HG02884 (cell line): ENCODE results near the gene PPIP5K2.
"Not testable (repeated sequence)": the region's sequence is repeated elsewhere in the genome, so short reads cannot be mapped to it uniquely, and the experiment has no call there.

ENCODE experiments used
- ATAC-seq: cut with Tn5 transposase; IDR thresholded peaks from one replicate; pipeline ENCODE4 v1.9.1; 2021; ENCODE audit warnings: mild to moderate bottlenecking, moderate library complexity; ENCODE audit not compliant: unreplicated experiment

Gene PPIP5K2

DNA sequence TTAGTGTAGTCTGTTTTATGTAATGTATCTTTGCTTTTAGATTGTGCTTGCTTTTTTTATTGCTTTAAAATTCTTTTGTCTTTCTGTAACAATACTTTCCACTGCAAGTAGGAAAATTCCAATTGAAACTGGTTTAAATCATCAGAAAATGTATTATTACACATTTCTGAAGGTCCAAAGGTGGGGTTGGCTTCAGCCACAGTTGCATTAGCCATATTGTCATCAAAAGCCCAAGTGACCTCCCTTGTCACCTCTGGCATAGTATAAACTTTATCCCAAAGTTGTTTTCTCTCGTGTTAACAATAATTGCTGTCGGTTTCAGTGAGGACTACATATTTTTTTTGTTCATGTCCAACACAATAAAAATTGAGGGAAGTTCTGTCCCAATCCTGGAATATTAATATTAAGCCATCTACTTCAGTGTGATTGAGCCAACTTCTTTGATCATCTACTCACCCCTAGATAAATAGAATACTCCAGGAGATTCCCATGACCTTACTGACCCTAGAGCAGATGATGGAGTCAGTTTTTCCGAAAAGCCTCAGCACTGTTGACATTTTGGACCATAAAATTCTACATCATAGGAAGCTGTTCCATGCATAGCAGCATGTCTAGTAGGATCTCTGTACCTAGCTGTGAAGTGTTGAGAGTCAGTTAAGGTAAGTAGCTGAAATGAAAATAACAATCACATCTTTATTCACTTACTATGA is 86.0 kb downstream of the PPIP5K2 start:
- ATAC-seq: no peak

DNA sequence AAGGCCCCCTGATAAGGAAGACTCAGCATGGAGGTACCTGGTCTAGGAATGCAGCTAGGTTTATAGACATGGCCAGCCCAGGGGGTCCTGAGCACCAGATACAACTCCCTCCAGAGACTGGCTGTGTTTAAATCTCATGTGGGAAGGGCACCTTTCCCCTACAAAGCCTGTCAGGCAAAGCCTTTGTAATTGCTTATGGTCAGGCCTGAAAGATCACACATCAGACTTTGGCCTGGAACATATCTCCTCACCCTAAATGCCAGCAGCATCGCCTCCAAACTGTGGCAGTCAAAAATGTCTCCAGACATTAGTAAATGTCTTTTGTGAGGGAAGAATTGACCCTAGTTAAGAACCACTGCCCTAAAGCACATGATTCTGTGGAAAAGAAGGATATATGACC is 86.9 kb downstream of the PPIP5K2 start:
- no peak for ATAC-seq

DNA sequence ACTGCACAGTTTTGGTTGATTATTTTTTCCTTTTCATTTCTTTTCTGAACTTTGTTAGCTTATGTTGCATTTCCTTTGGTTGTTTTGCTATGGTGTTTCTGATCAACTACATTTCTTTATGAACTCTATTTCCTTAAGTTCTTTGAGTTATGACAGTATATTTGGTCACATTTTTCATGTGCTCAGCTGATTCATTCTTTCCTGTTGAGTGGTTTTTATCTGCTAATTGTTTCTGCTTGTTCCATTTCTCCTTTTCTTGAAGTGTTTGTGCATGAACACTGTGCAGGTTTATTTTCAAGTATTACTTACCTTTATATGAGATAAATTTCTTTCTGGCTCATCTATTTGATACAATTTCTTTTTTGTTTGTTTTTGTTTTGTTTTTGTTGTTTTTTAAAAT is 87.6 kb downstream of the PPIP5K2 start:
- no peak for ATAC-seq

DNA sequence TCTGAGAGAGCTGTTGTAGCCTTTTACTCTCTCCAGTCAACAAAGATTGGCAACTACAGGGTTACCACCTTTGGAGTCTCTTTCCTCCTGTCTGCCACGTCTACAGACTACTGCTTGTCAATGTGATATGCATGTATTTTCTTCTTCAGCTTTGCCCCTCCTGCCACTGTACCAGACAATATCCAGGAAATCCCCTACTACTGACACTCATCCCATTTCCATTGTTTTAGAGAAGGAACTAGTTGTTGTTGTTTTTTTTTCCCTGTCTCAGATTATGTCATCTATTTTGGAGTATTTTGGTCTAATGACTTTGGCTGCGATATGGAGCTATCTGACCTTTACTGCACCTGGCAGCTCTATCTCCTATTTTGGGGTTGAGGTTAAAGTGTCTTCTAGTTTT is 88.4 kb downstream of the PPIP5K2 start:
- no peak for ATAC-seq

DNA sequence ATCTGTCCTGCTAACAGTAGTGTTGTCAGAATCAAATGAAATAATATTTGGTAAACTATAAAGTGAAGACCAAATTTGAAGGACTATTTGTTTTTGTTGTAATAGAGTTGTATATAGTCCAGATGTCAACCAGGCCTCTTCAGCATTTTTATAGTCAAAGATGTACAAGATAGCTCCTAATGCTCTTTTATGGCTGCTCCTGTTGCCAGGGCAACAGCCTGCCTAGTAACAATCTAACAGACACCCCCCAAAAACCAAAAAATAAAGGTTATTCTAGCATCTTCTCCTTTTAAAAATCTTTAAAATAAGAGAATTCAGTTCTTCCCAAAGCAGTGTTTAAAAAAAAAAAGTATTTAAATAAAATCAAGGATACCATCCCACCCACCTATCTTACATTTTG is 89.0 kb downstream of the PPIP5K2 start:
- no peak for ATAC-seq

DNA sequence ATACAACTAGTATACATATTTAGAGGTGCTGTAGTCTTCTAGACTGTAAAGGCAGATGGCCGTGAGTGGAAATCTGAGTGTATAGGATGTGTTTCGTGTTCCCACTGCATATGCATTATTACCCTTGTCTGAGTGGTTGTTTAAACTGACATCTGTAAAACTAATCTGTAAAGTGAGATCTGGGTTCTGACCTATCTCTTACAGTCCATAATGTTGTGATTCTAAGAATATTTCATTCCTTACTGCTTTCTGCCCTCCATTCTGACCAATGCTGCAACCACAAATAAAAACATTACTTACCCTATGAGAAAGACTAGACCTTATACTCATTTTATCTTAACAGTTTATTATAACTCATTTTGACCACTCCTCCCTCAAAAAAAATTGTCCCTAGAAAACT is 90.9 kb downstream of the PPIP5K2 start:
- no peak for ATAC-seq

DNA sequence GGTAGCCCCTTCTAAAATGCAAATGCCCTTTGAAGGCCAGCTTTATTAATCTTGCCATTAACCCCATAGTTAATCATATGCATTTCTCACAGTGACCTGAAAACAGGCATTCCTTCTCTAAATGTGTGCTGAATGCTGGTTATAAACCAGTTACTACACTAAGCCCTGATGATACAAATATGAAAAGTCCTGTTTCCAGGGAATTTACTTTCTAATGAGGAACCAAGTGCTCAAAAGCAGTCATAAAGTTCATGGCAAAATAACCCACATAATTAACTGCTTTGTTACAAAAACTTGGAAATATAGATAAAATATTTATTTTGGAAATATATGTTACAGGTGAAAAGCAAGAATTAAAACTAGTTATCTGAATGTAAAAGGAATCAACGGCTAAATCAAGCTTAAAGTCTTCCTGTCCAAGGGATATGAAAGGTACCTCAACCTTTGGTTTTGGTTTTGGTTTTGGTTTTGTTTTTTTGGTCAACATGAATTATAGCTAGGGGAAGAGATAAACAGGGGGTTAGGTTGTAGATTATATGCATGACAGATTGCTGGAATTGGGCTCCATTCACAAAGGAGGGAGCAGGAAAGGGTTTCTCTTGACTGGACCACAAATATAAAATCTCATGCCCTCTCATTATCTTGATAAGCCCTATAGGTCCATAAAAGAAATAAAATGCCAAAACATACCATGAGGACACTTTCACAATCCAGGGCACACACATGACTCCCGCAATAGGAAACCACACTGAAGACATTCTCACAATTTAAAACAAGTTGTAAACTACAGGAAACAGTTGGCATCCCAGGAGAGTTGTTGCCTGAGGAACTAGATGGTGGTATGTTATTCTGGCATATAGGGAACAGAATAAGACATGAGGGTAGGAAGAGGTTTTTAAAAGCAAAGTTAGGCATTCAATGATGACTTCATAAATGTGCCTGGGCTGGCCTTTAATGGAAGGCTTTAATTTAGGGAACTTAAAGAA is 91.8 kb downstream of the PPIP5K2 start:
- peak; percentile 58 for ATAC-seq

DNA sequence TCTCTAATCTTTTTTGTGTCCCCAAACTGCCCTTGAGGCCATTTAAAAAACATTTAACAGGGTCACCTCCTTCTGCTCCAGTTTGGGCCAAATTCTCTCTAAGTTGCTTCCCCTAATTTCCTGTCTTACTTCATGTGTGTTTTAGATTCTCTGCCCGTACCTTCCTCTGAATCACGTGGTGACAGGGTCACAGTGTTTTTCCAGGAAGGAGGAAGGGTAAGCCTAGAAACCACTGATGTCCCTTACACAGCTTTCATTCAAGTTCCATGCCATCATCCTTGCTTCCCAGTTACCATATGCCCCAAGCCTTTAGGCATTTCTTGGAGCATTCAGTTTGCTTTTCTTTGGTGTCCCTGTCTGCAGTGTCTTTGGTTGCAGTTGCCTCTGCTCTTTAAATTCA is 96.0 kb downstream of the PPIP5K2 start:
- no peak for ATAC-seq

DNA sequence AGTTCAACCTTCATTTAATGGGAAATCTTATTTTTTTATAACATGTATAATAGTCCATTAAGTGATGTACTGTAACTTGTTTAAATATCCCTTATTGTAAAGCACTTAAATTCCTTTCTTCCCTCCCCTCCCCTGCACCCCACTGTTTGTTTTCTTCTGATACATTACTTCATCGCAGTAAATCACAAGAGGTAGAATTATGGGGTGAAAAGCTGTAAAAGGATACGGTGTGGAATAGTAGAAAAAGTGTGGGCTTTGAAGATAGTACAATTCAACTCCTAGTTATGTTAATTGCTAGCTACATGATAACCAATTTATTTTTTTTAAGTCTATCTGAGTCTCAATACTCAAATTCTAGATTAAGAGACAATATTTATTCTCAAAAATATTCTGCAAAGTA is 96.6 kb downstream of the PPIP5K2 start:
- no peak for ATAC-seq

DNA sequence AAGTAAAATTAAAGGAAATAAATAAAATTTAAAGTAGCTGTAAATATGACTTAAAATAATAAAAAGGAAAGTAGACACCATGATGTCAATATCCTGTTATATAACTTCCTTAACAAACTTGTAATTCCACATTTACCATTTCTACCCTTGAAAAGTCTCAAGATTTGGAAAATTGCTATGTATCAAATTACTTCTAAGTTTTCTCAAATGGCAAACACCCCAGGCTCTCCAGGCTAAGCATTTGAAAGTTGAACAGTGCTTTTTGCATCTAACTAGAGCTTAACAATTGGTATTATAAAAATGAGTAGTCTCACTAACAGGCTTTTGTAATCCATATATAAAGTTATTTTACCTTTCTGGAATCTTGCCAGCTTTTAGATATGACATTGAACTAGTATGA is 97.0 kb downstream of the PPIP5K2 start:
- no peak for ATAC-seq

DNA sequence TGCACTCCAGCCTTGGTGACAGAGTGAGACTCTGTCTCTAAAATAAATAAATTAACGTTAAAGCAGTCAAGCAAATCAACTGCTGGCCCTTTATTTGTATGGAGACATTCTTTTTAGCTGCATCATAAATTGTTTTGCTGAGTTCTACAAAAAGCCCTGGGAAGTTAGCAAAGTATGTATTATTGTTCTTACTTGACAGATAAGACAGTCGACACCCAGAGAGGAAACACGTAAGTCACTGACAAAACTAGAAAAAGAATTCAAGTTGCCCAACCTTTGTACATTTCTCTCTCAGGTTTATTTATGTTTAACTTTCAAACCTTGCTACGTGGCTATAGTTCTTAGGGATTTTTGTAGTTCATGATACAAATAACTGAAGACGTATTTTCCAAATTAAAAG is 98.1 kb downstream of the PPIP5K2 start:
- no peak for ATAC-seq

DNA sequence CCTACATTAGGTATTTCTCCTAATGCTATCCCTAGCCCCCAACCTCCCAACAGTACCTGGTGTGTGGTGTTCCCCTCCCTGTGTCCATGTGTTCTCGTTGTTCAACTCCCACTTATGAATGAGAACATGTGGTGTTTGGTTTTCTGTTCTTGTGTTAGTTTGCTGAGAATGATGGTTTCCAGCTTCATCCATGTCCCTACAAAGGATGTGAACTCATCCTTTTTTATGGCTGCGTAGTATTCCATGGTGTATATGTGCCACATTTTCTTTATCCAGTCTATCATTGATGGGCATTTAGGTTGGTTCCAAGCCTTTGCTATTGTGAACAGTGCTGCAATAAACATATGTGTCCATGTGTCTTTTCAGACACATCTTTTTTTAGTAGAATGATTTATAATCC is 99.0 kb downstream of the PPIP5K2 start:
- not testable (repeated sequence) for ATAC-seq

DNA sequence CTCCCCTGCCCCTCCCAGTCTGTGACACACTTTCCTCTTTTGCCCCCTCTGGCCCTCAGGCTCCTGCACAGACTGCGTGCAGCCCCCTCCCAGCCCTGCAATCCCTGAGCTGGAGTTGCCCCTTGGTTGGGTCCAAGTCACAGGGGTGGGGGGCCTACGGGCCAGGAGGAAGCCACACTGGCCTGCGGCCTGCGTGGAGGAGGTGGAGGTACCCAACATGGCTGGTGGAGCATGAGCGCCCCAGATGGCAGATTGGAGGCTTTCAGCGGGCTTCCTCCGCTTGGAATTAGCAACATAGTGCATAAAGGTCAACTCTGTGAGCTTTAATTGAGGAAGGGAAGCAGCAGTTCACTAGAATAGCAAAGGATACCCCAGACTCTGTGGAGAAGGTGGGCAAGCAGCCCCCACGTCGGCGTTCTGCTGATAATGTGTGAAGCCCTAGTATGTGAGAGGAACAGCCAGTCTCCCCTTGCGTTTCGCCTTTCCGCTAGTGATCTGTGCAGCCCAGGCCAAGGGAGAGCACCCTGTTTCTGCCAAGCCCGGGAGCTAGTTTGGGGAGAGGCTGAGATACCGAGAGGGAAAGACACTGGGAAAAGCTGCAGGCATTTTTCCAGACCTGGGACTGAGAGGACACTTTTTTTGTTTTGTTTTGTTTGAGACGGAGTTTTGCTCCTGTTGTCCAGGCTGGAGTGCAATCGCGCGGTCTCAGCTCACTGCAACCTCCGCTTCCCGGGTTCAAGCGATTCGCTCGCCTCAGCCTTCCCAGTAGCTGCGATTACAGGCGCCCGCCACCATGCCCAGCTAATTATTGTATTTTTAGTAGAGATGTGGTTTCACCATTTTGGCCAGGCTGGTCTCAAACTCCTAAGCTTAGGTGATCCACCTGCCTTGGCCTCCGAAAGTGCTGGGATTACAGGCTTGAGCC is 103.2 kb downstream of the PPIP5K2 start:
- ATAC-seq: no peak

DNA sequence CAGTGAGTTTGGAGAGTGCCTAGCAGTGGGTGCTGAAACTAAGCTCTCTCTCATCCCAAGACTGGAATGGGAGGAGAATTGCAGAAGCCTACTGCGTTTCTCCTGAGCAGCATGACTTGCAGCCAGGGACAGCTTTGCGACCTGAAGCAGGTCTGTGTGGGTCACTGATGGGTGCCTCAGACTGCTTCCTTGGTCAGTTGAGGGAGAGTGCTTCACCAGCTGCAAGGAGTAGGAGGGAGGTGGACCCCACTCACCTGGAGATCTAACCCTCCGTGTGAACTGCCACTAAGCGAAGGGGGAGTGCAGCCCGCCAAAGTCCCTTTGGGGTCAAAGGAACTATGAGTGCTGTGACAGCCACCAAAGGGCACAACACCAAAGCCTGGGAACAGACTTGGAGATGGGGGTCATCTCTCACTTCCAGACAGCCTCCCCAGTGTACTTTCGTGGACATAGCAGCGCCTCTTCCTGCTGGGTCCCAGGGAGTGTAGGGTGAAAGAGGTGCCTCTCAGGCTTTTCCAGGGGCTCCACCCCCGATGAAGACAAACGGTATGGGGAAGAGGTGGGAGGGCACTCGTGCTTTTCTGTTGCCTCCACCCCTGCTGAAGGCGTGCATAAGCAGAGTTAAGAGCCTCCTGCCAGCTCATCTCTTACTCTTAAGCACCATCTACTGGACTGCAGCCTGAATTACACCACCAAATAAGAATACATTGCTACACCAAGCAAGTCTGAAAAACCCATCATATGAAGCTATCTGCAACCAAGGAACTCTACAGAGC is 104.2 kb downstream of the PPIP5K2 start:
- ATAC-seq: peak; percentile 83

DNA sequence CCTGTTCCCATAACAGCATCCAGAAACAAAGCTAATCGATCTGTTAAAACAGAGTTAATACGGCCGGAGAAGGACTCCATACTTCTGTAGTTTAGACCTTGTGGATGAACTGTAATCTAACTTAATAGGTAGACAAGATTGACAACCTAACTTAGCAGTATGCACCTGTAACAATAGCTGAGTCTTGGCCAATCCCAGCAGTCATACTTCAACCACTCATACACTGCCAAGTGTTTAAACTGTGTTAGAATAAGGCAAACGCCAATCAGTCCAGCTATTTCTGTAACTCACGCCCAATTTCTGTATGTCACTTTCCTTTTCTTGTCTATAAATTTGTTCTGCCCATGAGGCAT is 104.8 kb downstream of the PPIP5K2 start:
- ATAC-seq: no peak

DNA sequence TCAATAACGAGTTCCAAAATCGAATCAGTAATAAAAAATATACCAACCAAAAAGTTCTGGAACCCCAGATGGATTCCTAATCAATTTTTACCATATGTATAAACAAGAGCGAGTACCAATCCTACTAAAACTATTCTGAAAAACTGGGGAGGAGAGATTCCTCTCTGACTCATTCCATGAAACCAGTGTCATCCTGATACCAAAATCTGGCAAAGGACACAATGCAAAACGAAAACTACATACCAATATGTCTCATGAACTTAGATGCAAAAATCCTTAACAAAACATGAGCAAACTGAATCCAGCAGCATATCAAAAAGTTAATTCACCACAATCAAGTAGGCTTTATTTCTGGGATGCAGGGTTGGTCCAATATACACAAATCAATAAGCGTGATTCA is 108.0 kb downstream of the PPIP5K2 start:
- no peak for ATAC-seq

DNA sequence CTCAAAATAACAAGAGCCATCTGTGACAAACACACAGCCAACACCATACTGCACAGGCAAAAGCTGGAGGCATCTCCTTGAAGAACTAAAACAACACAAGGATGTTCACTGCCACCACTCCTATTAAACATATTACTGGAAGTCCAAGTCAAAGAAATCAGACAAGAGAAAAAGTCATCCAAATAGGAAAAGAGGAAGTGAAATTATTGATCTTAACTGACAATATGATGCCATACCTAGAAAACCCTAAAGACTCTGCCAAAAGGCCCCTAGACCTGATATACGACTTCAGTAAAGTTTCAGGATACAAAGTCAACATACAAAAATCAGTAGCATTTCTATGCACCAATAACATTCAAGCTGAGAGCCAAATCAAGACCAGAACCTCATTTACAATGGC is 108.5 kb downstream of the PPIP5K2 start:
- no peak for ATAC-seq

DNA sequence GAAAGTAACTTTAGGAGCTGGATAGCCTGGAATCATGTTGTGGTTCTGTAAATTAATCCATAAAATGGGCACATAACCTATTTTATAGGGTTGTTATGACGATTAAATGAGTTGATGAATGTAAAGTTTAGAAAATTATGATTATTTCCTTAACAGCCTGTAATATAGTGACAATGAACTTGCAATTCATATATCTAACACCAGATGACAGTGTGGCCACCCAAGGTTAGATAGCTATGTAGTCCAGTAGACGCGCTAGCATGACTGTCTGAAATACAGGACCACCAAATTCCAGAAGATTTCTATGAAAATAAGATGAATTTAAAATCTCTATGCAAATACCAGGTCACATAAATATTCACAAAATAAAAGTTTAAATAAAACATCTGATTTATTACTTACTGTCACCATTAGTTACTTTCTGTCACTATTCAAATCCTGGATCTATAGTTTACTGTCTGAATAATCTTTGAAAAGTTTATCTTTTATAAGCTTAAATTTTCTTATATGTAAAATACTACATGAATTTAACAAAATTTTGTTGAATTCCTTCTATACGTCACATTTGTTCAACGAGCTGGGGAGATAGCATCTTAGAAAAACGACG is 112.4 kb downstream of the PPIP5K2 start:
- peak; percentile 87 for ATAC-seq

DNA sequence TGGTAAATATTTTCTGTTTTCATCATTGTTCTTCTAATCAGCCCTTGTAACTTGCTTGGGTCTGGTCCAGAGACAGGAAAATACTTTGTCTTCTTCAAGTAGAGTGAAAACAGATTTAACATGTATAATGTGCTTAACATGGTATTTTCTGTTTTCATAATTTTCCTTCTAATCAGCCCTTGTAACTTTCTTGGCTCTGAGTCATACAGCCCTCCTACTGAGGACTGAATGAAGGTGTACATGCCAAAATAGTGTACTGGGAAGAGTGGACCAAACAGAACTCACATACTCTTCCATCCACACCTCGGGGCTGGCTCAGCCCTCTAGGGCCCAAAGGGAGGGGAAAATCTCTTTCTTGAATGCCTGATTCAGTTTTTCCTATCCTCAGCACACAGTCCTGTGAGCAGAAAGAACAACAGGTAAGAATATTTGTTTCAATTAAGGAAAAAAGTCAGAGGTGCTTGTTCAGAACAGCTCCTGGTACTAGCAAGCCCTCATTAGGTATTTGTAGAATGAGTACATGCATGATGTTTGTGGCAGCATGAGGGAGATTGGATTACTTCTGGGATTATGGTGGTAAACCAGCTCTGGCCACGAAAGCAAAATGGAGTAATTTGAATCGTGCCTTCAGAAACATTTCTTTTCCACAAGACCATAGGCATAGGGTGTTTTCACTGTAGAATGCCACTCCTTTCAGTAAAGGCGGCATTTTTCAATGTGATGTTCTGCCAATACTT is 114.3 kb downstream of the PPIP5K2 start:
- no peak for ATAC-seq
